HG02981 (cell line): ENCODE measurements around the gene NPC1L1.
A peak's percentile ranks its signal among the peaks of the same experiment; 100 is the strongest.
"Not testable (repeated sequence)": the region's sequence is repeated elsewhere in the genome, so short reads cannot be mapped to it uniquely, and the experiment has no call there.

Experiments
- ATAC-seq: cut with Tn5 transposase; IDR thresholded peaks from one replicate; pipeline ENCODE4 v1.9.1; 2021; ENCODE audit warnings: mild to moderate bottlenecking, moderate library complexity; ENCODE audit not compliant: unreplicated experiment

NPC1L1 gene

GRCh38 chr7:44511236-44511635, 29.9 kb downstream of the NPC1L1 start:
- no peak for ATAC-seq

DNA sequence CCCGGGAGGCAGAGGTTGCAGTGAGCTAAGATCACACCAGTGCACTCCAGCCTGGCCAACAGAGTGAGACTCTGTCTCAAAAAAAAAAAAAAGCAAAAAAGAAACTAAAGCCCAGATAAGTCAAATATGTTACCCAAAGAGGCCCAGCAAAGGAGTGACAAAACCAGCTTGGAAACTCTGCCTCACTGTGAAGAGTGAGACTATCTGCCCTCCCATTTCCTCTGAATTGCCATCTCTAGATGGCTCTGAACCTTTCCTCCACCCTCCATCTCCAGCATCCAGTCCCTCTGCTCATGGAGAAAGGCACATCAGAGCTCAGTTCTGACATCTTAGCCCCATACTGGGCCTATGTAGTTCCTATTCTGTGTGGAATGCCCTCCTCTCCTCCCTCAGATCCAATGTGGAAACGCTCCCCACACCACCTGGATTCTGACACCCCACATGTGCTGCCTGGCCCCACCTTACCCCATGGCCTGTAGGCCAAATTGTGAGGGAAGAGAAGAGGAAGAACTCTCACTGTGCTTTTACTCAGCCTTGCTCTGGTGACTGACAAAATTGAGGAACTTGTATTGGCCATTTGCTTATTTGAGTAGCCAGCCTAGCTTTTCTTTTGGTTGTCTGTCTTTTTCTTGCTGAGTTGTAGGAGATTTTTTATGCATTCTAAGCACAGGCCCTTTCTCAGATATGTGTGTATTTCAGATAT, 32.7 kb downstream of the NPC1L1 start:
- ATAC-seq: no peak

- not testable (repeated sequence) for ATAC-seq
Measured at GRCh38 chr7:44506592-44507288, 34.4 kb downstream of the NPC1L1 start.

- ATAC-seq: no peak
Measured at GRCh38 chr7:44505595-44505994, 35.5 kb downstream of the NPC1L1 start.

GRCh38 chr7:44498230-44498954, 42.7 kb downstream of the NPC1L1 start:
- ATAC-seq: no peak

- ATAC-seq: no peak
Measured at GRCh38 chr7:44497155-44498027, 43.7 kb downstream of the NPC1L1 start.

- ATAC-seq: no peak
Measured at GRCh38 chr7:44496385-44496784, 44.7 kb downstream of the NPC1L1 start.

GRCh38 chr7:44494960-44495359, 46.2 kb downstream of the NPC1L1 start:
- no peak for ATAC-seq

GRCh38 chr7:44491229-44491628, 49.9 kb downstream of the NPC1L1 start:
- no peak for ATAC-seq

- ATAC-seq: peak; percentile 91
Measured at GRCh38 chr7:44490351-44491200, 50.6 kb downstream of the NPC1L1 start, which contains the start of gene NUDCD3. NUDCD3 (minus strand) TSS chr7:44490658; CDS start chr7:44490600, 58 bp downstream.

- ATAC-seq: peak; percentile 25
Measured at GRCh38 chr7:44489955-44490350, 51.2 kb downstream of the NPC1L1 start.

DNA sequence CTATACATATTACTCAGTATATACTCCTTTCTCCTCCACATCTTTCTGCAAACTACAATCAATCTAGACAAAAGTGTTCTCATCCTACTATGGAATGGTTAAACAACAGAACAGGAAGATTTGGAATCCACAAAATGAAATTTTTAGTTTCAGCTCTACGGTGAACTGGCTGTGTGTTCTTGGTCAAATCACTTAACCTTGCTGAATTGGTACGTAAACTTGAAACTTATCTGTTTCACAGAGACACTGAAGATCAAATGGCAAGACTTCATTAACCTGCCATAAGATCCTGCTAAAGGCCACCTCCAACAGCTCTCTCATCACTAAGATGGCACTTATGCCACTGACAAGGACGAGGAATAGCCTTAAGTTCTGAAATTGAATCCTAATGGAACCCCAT, 52.2 kb downstream of the NPC1L1 start:
- no peak for ATAC-seq

DNA sequence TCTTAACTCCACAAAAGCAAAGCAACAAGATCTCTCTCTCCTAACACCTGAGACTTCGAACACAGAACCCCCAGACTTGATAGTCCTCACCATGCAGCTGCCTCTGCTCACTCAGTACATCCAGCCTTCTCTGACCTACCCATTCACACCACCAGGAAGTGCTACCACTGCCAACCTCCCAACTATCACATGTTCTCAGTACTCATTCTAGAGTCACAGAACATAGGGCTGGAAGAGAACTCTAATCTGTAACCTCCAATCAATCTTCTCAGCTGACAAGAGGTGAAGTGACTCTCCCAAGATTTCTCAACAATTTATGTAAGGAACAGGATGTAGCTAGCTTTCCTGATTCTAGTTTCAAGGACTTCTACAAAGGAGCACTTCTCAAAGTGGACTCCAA, 54.4 kb downstream of the NPC1L1 start:
- ATAC-seq: no peak

DNA sequence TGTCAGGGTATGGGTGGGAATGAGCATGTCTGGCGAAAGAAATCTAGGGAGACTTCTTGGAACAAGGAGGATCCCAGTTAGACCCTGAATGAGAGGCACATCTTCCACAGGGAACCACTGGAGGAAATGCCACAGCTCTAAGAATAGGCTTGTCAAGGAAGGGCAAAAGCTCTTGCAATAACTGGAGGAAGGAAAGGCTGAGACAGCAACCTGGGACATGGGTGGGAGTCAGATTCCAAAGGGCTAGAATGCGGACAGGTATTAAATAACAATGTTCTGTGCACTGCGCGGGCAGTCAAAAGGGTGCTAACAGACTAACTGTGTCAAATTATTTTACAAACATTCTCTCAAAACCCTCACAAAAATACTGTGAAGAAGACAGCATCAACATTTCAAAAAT, 55.1 kb downstream of the NPC1L1 start:
- ATAC-seq: no peak

DNA sequence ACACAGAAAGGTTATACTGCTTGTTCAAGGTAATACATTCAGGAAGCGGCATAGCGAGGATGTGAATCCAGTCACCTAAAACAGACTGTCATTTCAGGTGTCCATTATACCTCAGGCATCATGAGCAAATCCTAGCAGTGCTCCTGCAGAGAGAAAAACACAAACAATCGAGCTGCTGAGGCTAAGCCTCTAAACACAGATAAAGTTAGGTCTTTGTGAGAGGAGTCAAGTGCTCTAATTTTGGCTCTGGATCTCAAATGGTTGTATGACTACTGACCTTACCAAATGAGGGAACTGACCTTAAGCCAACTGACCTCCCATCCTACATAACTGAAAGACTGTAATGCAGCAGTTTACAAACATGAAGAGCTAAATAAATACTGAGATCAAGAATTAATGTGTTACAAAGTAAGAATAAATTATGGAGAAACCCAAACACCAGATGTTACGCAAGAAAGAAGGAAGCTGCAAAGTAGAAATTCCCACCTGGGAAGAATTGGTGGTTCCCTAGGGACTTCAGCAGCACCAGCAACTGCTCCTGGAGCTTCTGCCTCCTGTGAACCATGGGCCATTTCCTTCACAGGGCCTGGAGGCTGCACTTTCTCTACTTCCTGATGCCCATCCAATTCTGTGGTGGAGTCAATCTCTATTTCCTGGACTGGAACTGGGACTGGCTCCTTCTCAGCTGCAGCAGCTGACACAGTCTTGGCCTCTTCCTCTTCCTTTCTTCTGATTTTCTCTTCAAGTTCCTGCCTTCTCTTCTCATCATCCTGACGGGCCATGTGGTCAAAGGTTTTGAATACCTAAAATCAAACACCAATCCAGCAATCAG, 56.4 kb downstream of the NPC1L1 start:
- ATAC-seq: no peak

DNA sequence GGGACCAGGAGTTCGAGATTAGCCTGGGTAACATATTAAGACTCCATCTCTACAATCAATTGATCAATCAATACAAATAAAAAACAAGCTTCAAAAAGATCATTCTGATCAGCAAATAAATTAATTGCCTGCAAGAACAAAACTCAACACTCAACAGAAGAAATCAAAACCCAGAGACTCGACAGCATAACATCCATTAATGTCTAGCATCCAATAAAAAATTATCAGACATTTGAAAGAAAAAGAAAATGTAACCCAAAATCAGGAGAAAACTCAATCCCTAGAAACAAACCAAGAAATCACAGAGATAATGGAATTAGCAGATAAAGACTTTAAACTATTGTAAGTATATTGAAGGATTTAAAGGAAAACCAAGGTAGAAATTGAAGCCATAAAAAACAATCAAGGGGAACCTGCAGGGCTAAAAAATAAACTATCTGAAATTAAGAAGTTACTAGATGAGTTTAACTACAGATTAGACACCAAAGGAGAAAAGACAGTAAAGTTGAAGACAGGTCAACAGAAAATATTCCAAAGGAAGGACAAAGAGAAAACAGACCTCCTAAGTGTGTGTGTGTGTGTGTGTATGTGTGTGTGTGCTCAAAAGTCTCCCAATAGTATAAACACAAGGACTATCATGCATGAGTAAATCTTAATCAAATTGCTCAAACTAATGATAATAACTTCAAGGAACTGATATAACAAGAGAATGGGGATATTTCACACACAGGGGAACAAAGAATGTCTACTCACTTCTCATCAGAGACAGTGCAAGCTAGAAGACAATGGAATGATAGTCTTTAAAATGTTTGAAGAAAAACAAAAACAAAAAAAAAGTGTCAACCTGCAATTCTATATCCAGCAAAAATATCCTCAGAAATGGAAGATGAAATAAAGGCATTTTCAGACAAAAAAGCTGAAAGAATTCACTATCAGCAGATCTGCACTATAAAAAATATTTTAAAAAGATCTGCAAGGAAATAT, 58.3 kb downstream of the NPC1L1 start:
- ATAC-seq: no peak

GRCh38 chr7:44477938-44478337, 63.2 kb downstream of the NPC1L1 start:
- ATAC-seq: no peak
